GM19023 (cell line): ENCODE results near the gene THAP10.
"Not testable (repeated sequence)": the region's sequence is repeated elsewhere in the genome, so short reads cannot be mapped to it uniquely, and the experiment has no call there.

ENCODE experiments used
- ATAC-seq: cut with Tn5 transposase; IDR thresholded peaks from one replicate; pipeline ENCODE4 v1.9.1; 2021; ENCODE audit warnings: mild to moderate bottlenecking, moderate library complexity; ENCODE audit not compliant: unreplicated experiment

Gene THAP10

DNA sequence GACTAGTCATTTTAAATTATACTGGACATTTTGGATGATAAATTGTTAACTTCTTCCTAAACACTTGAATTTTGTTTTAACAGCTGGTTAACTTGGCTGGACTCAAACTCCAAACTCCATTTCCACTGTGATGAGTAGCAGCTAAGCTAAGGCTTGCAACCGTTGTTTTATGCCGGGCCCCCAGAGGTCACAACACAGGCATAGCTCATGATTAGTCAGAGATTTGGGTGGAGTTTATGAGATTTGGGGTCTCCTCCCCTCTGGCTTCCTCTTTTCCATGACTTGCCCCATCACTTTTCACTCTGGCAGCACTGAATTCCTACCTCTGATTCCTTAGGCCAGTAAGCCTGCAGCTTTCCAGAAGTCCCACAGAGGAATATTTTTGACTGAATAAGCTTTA, 12.8 kb downstream of the THAP10 start:
- ATAC-seq = no peak

GRCh38 chr15:70876683-70877082, 15.6 kb downstream of the THAP10 start:
- ATAC-seq = no peak

GRCh38 chr15:70876011-70876410, 16.2 kb downstream of the THAP10 start:
- no peak for ATAC-seq

GRCh38 chr15:70875001-70875782, 17.0 kb downstream of the THAP10 start:
- no peak for ATAC-seq

DNA sequence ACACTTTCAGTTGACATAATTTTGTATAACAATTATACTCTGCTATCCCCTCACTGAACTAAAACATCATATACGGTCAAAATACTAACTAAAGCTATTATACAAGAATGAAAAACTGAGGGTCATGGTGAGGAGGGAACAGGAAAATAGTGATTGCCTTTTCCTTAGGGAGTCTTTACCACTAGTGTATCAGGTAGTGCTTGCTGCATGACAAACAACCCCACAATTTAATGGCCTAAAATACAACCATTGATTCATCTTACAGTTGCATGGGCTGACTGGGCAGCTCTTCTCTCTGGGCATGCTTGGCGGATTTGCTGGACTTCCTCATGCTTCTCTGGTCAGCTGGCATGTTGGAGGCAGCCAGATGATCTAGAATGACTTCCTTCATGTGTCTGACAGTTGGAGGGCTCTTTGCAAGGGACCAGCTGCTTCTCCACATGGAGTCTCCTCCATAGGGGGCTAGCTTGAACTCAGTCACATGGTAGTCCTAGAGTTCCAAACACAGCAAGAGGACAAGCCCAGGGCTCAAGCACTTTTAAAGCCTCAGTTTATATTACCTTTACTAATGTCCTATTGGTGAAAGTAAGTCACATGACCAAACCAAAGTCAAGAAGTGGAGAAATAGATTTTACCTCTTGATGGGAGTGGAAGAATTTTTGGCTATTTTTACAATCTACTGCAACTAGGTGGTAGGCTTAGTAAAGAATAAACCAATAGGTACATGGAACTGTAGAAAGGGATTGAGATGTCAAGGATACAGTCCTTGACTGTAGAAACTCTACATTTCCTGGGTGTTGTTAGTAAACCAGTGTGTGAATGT, 18.8 kb downstream of the THAP10 start:
- ATAC-seq = no peak

DNA sequence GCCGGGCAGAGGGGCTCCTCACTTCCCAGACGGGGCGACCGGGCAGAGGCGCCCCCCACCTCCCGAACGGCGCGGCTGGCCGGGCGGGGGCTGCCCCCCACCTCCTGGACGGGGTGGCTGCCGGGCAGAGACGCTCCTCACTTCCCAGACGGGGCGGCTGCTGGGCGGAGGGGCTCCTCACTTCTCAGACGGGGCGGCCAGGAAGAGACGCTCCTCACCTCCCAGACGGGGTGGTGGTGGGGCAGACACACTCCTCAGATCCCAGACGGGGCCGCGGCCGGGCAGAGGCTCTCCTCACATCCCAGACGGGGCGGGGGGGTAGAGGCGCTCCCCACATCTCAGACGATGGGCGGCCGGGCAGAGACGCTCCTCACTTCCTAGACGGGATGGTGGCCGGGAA, 20.7 kb downstream of the THAP10 start:
- ATAC-seq = not testable (repeated sequence)

DNA sequence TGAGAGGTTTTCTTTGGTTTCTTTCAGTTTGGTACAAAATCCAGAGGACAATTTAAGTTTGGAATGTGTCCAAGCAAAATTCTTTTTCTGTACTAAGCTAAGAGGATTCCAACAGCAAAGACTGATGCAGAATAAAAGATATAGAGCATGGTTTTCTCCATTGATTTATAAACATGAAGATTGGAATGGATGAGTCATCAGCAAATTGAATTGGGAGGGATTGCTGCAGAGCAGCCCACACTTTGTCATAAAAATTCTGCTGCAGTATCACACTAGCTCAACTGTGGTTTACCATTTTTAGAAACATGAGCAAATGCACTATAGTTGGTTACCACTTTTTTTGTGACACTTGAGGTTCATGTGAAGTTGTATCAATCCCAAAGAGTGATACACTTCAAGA, 22.2 kb downstream of the THAP10 start:
- ATAC-seq = no peak

GRCh38 chr15:70869346-70869745, 22.9 kb downstream of the THAP10 start:
- ATAC-seq = no peak

DNA sequence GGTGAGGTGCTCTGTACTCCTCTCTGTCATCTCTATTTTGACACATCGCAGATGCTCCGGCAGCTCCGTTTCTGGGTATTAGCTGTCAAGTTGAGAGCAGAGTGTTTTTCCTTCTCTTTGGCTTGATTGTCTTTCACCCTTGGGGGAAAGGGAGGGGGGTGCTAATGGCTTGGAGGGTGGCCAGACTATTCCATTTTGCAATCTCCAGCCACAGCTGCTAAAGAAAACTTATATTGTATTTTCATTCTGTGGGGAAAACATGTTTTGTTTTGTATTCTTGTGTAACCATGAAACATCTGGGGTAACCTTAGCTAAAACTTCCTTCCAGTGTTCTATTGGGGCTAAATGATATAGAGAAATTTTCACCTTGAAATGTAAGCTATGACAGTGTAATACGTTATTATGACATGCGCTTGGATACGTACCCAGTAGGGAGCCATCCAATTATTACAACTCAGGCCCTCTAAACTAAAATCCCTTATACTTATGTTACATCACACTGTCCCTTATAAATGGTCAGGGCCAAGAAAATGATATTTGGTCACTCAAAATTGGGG, 24.2 kb downstream of the THAP10 start:
- no peak for ATAC-seq

DNA sequence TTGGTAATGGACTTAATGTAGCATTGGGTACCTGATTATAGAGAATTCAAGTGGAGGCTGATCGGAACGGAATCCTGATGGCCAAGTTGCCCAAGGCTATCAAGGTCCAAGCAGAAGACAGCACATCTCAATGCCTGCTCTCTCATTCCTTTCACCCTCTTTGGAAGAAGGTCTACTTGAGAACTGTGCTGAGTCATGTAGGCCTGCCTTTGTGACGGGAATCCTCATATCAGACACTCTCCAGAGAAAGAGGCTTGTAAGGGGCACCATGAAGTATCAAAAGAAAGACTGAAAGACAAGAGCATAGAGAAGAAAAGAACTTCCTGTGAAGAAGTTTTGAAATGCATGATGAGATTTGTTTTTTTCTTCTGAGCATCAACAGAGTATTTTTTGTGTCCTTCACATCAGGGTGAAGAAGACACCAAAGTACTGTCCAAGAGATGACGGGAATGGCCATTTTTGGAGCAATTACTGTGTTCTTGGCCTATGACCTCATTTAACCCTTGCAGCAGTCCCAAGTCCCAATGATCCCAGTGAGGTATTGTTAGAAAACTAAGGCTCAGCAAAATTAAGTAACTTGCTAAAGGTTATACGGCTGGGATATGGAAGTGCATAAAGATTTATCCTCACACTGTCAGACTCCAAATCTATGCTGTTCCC, 25.1 kb downstream of the THAP10 start:
- ATAC-seq = no peak

- ATAC-seq = no peak
Observed at GRCh38 chr15:70863450-70864218, 28.6 kb downstream of the THAP10 start.

- ATAC-seq = no peak
Observed at GRCh38 chr15:70859998-70860397, 32.2 kb downstream of the THAP10 start.

GRCh38 chr15:70859322-70859908, 32.8 kb downstream of the THAP10 start:
- no peak for ATAC-seq

DNA sequence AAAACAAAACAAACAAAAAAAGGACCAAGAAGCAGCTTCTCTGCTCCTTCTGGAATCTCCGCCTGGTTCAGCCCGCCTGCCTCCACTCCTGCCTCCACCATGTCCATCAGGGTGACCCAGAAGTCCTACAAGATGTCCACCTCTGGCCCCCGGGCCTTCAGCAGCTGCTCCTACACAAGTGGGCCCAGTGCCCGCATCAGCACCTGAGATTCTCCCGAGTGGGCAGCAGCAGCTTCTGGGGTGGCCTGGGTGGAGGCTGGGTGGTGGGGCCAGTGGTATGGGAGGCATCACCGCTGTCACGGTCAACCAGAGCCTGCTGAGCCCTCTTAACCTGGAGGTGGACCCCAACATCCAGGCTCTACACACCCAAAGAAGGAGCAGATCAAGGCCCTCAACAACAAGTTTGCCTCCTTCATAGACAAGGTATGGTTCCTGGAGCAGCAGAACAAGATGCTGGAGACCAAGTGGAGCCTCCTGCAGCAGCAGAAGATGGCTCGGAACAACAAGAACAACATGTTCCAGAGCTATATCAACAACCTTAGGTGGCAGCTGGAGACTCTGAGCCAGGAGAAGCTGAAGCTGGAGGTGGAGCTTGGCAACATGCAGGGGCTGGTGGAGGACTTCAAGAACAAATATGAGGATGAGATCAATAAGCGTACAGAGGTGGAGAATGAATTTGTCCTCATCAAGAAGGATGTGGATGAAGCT, 33.5 kb downstream of the THAP10 start:
- not testable (repeated sequence) for ATAC-seq

- no peak for ATAC-seq
Observed at GRCh38 chr15:70857562-70858285, 34.5 kb downstream of the THAP10 start.

DNA sequence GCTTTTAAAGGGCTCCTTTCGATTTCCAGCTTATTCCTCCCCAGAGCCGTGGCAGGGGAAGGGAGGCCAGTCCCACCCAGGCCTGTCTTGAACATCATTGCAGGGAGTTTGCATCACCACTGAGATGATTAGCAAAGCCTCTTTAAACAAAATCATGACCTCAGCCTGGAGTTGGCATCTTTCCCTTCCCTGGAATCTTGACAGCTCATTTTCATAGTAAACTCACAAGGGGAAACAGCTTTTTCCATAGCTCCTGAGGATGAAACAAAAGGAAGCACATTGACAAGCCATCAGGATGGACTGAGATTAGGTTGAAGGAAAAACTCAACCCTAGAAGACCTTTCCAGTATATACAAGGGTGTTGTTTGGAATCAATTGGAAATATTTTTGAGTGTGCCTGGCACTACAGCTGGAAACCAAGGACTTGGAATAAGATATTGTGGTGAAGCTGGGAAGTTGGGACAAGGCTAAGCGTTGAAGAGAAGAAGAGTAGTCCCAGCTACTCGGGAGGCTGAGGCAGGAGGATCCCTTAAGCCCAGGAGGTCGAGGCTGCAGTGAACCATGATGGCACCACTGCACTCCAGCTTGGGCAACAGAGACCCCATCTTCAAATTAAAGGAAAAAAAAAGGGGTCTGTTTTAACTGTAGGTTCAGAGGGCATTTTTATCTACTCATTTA, 35.2 kb downstream of the THAP10 start:
- ATAC-seq = no peak

DNA sequence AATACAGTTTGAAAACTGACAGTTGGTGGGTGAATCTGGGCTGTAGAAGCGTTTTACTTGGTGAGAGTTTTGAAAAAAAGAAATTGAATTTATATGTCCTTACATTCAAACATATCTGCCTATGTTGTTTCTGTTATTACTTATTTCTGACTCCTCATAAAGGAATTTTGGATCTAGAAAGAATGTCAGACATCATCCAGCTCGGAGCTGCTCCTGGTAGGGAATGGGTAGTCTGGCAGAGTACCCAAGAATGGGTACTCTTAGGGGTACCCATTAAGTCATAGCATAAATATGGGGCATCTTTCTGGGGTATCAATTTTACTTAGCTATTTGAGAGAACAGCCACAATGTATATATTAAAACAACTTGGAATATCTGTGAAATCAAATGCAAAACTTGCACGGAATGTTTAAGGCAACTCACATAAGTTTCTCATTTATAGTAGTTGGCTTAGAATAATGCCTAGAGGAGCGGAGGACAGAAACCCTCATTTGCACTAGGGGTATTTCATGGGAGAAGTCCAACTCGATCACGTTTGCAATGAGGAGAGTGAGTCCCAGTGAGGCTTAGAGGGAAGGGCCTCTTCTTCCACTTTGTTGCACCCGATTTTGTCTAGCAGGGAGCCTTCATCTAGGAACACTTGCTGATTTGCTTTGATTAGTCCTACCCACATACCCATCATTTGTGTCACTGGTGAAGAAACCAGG, 35.9 kb downstream of the THAP10 start:
- ATAC-seq = no peak

DNA sequence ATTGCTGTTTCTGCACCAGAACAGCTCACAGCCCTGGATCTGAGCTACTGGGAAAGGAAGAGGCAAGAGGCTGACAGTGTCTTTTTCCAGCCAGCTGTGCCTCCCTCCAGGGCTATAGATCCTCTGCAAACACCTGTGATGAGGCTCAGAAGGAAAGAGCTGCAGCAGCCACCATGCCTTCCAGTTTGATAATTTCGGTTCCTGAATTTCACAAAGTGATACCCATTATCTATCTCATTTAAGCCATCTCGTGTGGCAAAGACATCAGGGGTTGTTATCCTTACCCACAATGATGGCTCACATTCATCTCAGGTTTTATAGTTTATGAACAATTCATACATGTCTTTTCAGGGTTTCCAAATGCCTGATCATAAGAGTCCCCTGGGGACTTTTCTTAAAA, 36.5 kb downstream of the THAP10 start:
- no peak for ATAC-seq
